SH-SY5Y (cell line): Measurements from ENCODE around the gene FBXO7.

Experiments used
- GATA2 ChIP-seq: IDR thresholded peaks from 2 replicates; pipeline ENCODE4 v1.6.1; 2011; ENCODE audit warnings: mild to moderate bottlenecking, low read depth, low read length
- GATA3 ChIP-seq: IDR thresholded peaks from 2 replicates; pipeline ENCODE4 v1.6.1; 2011; ENCODE audit warnings: low read depth, mild to moderate bottlenecking, low read length, moderate library complexity

DNA sequence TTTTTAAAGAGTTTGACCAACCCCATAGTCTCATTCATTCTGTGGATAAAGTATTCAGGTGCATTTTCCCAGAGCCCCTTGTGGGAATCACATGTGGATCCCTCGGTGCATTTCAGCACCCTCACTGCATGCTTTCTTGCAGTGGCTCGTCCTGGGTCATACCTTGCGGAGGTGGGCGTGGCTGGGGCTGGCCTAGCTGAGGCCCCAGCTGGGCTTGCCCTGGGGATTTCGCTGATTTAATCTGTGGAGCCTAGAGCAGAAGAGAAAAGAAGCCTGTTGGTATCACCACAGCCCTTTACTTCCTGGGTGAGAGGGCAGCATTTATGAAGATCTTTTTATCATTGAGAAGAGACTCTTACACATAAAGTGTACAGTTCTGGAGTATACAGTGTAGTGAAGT, 53.1 kb downstream of the FBXO7 start:
- no peak for TF ChIP-seq GATA2
- no peak for TF ChIP-seq GATA3
